Measurements from ENCODE around the gene UBAP2.
"Not testable (repeated sequence)": the region's sequence is repeated elsewhere in the genome, so short reads cannot be mapped to it uniquely, and the experiment has no call there.

The UBAP2 gene

DNA sequence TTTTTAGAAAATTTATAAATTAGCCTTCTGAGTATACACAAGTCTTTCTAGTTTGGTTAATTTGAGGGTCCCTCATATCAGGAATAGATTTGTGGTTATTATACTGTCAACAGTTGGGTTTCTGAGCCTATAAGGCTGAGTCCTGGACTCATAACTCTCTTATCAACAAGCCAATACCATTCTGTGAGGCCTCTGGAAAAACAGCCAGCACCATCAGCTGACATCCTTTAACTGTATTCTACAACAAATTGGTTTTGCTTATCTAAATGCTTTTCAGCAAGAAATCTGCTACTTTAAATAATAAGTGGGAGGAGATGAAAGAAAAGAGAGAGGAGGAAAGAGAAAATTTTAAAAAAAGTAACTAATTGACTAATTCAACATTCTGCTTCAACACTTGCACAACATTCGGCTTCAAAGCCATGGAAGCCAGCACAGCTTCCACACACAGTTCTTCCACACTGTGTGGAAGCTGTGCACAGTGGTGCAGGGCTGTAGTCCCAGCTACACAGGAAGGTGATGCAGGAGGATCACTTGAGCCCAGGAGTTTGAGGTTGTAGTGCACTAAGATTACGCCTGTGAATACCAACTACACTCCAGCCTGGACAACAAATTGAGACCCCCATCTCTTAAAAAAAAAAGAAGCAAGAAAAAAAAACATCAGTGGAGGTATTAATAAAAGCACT is 84.5 kb downstream of the UBAP2 start:
- no peak for DNase-seq

DNA sequence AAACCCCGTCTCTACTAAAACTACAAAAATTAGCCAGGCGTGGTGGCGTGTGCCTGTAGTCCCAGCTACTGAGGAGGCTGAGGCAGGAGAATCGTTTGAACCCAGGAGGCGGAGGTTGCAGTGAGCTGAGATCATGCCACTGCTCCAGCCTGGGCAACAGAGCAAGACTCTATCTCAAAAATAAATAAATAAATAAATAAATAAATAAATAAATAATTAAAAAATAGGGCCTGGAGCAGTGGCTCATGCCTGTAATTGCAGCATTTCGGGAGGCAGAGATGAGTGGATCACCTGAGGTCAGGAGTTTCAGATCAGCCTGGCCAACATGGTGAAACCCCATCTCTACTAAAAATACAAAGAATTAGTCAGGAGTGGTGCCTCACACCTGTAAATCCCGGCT is 86.2 kb downstream of the UBAP2 start:
- not testable (repeated sequence) for DNase-seq

DNA sequence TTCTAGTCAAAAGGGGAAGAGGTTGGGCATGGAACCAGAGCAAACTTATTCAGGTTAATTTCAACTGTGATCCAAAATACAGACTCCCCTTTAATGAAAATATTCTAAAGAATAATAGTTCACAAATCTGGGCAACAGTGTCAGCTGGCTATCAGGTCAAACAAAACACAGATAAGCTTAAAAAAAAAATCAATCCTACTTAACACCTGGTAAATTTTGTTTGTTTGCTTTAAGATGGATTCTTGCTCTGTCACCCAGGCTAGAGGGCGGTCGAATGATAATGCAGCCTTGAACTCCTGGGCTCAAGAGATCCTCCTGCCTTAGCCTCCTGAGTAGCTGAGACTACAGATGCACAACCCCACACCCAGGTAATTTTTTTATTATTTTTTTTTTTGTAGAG is 89.0 kb downstream of the UBAP2 start:
- DNase-seq, result no peak

DNA sequence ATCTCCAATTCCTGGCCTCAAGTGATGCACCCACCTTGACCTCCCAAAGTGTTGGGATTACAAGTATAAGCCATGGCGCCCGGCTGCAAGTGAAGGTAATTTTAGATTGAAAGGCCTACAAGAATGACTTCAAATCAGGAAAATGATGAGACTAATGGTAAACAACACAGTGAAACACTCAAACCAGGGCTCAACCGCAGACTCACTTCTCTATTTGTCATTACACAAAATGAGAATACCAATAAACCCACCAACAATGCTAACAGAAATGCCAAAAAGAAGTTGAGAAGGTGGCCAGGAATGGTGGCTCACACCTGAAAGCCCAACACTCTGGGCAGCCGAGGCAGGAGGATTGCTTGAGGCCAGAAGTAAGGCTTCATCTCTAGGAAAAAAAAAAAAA is 92.1 kb downstream of the UBAP2 start:
- no peak for DNase-seq

DNA sequence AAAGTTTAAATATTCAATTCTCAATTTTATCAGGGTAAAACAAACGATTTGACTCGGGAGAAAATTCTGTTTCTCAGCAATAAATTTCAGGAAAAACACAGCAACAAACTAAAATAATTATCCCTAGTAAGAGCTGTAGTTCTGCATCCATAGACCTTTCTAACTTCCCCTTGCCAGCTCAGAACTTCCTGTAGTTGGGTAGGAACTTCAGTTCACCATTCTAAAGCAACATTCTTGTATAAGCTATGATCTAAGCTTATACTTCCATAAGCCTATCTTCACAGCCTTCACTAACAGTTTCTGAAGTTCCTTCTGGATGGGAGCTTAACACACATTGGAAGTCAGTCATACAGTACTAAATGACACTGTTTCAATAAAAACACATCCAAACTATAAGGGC is 96.6 kb downstream of the UBAP2 start:
- DNase-seq, result no peak

DNA sequence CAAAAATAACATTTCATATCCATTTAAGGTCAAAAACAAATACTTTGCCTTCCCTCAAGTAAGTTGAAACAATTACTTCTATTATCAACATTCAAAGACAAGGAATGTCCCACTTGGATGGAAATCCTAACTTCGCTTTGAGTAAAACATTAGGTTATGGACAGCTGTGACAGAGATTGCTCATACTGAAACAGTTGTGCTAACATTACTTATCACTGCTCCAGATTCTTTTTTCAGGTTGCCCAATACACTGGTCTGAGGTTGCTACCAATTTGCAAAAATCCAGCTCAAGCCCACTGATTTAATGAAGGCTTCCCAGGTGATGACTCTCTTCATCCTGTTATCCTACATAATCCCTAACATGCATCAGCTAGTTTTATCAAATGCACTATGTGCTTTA is 98.3 kb downstream of the UBAP2 start:
- DNase-seq, result no peak

DNA sequence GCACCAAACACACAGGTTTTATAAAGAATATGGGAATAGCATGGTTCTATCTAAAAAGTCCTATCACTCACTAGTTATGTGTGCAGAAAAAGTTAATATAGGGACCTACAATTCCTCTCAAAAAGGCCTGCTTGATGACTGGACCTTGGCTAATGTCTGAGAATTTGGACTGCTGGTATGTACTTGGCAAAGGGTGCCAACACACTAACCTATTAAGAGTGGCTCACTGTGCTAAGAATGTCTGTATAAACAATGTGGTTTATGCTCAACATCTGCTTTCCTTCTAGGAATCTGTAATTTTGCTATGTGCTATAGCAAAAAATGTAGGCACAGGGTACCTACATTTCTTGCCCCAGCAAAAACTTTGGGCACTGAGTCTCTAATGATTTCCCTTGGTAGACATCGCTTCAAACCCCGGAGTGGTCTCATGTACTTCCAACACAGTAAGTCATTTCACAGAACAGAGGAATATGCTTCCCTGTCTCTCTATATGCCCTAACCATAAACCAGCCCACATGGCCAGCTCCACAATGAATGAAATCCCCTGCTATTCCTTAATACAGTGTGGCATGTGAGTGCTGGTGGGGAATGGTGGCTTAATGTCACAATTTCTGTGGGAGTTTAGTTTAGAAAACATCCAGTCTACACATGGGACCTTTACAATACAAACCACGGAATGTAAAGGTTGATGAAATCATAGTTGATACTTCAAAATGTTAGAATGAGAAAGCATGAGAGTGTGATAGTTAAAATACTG is 101.7 kb downstream of the UBAP2 start:
- DNase-seq, result no peak

DNA sequence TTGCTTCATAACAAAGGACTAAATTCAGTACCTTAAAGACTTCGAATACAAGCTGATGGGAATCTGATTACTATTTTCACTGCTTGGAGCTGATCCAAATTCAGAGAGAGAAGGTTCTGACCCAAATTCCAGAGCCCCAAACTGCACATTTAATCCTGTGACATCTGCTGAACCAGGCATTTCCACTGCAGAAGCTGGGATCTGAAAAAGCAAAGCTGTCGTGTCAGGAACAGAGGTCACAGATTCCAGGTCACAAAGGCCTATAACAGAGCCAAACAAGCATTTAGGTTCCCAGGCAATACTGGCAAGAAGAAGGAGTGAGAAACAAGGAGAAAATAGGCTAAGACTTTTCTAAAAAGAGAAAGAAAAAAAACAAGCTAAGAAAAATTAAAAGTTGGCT is 105.3 kb downstream of the UBAP2 start:
- no peak for DNase-seq

DNA sequence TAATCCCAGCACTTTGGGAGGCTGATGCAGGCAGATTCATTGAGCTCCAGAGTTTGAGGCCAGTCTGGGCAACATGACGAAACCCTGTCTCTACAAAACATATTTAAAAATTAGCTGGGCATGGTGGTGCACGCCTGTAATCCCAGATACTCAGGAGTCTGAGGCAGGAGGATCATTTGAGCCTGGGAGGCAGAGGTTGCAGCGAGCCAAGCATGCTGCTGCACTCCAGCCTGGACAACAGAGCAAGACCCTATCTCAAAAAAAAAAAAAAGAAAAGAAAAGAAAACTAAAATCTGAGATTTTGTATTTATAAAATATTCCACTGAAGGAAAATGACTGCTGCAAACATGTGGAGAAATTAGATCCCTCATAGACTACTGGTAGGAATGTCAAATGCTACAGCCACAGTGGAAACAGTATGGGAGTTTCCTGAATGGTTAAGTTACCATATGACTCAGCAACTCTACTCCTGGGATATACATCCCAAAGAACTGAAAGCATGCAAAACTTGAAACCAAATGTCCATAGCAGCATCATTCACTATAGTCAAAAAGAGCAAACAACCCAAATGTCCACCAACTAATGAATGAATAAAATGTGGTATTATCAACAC is 106.1 kb downstream of the UBAP2 start:
- no peak for DNase-seq

DNA sequence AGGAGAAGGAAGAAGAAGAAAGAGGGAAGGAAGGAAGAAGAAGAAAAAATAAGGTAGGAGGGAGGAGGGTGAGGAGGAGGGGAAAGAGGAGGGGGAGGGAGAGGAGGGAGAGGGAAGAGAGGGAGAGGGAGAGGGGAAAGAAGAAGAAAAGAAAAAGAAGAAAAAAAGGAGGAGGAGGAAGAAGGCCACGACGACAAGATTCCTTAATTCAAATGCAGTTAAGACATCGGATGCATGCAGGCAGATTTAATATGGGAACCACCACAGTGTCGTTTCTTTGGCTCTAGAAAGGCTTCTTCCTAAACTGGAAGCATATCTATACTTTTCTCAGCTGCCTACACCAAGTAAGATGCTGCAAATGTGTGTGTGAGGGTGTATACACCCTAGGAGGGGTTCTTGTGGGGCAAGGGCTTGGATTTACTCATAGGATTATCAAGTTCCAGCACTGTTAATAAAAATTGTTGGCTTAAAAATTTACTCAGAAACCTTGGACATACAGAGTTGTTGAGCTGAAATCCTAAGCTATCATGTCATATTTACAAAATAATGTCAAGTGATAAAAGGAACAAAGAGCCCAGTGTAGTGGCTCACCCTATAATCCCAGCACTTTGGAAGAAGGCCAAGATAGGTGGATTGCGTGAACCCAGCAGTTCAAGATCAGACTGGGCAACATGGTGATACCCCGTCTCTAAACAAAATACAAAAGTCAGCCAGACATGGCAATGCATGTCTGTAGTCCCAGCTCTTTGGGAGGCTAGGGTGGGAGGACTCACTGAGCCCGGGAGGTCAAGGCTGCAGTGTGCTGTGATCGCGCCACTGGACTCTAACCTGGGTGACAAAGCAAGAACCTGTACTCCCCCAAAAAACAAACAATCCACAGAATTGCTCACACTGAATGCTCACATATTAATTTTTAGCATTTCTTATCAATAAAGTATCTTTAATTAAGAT is 108.5 kb downstream of the UBAP2 start:
- no peak for DNase-seq

DNA sequence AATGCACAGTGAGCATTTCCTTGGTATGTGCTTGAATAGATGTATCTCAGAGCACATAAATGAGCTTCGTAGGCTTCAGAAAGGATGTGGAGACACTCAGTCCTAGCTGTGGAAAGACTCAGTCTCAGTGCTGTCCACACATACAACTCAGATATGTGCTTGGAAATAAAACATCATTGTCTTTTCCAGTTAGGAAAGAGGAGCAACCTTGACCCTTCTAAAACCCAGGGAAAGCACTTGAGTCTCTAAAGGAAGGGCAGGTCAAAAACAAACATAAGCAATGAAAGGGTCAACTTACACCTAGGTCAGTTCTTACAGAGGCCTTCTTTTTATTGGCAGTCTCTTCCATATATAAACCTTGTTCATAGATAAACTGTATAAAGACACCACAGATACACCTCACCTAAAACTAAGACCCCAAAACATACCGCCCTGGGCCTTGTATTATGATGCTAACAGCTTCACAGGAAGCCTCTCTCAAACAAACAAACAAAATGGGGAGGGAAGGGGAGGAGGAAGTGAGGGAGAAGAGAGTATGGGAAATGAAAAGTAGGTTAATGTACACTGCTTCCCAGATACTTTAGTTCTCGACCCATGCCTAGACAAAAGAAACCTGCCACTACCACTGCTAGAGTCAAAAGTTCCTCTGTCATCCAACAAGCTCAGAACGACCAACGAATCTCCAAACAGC is 114.4 kb downstream of the UBAP2 start:
- no peak for DNase-seq

DNA sequence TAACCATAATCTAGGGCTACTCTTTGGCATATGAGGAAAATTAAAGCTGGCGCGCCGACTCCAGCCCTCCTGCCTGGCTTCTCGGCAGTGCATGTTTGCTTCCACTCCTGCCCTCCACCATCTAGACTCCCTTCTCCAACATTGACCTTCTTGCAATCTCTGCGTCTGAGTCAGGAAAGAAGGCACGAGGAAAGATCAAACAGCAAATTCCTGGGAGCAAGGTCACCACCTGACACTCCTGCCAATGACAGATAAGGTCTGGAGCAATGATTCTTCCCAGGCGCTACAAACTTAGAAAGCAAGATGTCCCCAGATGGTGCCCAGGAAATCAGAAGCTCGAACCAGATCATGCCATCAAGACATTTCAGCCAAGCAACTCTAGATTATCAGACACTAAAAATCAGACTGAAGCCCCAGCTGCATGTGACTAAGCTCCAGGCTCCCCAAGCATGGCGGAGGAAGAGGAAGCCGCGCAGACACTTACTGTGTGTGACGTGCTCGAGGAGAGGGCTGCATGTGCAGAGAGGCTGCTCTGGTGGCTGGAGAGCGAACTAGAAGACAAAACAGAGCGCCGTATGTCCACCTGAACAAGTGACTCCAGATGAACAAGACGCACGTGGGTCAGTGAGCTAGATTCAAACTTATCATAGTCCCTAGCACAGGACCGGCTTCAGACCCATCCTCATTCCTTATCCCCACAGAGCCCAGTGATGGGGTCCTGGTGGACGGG is 116.4 kb downstream of the UBAP2 start:
- no peak for DNase-seq

DNA sequence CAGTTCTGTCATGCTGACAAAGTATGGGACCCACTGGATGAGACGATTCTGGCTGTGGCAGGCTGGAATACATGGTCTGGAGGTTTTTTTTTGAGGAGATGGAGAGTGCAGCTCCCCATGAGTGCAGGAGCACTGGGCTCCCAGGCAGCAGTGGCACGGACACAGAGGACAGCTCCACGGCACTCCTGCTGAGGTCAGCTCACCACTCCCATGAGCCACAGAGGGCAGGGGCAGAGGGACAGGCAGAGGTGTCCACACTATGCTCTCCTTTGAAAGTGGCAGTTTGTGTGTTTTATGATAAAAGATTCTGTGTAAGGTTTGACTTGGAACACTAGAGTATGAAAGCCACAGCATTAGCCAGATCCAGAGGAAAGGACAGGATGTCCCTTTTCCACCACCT is 117.4 kb downstream of the UBAP2 start:
- DNase-seq, result no peak

DNA sequence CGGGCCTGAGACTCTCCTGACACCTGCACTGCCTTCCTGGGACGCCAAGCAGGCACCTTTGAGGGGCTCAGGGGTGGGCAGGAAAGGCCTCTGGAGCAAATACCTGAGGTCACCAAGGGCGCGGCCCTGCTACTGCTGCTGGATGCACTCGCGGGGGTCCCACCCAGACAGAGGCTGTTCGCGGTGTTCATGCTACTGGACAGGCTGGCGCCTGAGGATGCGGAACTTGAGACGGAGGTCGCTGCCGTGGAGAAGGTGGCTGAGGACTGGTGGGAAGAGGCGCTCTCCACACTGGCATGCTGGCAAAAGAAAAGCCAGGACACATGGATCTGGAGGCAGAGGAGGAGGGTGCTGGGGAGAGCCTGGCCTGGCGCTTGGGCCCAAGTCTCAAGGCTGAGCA is 121.0 kb downstream of the UBAP2 start:
- no peak for DNase-seq

DNA sequence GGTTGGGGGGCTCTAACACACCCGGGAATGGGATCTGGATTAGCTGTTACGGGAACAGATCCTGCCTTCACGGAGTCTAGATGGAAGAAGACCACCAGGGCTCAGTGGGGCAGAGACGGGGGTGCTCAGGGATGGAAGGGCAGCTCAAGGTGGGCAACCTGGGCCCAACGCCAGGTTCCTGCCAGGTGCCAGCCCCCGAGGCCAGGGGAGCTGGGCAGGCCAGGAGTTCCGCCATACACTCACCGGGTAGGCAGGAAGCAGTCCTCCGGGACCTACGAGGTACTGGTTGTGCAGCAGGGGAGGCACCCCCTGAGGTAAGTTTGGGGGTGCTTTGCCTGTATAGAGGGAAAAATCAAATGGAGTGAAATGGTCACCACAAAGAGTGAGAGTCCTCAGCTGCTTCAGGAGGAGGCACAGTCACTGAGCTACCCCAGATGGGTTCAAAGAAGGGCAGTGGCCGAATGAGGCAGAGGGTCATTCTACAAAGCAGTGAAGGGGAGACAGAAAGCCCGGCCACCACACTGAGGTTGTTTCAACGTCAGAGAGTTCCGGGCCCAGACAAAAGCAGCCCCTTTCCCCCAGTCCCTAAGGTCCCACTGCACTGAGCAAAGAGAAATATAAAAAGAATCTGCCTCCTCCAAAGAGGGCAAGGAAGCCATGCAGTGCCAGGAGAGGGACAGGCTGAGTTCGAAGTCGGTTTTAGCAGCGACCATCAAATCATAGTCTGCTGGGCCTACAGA is 121.8 kb downstream of the UBAP2 start:
- no peak for DNase-seq

DNA sequence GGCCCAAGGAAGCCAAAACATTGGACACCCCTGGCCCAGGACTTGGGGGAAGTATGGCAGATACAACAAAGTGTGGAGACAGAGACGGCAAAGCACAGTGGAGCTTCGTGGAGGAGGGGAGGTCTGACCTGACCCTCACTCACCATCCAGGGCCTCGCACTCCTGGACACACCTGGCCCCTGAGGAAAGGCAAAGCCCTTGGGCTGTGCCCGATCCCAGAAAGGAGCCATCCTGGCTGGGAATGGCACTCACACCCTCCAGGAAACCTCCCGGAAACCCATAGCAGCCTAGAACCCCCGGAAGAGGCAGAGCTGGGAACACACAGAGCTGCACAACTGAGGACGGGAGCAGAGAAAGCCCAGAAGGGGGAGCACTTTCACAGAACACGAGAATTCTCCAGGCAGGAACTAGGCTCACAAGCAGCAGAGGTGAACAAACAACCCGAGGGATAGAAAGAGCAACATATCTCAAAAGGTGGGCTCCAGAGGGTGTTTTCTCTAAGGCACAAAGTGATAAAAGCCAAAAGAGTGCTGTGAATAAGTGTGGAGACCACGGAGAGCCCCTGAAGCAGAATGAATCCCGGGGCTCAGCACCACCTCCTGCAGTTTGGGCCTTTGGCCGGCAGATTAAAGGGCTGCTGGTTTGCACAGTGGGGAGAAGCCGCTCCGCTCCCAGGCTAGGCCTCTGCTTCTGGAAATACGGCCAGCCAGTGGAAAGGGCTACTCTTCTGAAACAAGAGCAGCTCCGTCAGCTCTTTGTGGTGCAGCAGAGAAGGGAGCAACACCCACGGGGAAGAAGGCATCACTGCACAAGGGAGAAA is 123.5 kb downstream of the UBAP2 start:
- DNase-seq, result no peak

DNA sequence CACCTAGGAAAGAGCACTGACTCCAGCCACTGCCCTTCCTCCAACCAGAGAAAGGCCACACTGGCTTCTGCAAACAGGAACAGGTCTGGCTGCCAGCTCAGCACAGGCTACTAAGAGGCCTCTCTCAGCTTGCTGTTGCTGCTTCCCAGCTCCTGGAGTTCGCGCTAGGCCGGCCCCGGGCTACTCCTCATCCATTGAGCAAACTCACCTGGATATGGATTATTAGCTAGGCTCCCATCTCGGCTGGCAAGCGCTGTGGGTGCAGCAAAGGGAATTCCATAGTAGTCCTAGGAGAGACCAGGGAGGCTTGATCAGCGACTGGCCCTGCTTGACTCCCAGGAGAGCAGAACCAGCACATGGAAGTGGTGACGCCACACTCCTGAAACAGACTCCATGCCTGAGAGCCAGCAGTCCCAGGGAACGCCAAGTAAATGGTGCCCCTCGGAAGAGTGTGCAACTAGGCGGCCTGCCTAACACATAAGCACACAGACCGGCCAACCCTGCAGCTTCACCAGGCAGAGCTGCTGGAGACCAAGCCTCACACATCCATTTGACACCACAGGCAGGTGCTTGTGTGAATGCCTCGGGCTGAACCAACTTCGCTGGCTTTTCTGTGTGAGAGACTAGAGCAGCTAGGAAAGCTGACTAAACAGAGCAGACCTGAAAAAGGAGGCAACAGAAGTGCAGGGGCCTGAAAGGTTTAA is 124.5 kb downstream of the UBAP2 start:
- no peak for DNase-seq

DNA sequence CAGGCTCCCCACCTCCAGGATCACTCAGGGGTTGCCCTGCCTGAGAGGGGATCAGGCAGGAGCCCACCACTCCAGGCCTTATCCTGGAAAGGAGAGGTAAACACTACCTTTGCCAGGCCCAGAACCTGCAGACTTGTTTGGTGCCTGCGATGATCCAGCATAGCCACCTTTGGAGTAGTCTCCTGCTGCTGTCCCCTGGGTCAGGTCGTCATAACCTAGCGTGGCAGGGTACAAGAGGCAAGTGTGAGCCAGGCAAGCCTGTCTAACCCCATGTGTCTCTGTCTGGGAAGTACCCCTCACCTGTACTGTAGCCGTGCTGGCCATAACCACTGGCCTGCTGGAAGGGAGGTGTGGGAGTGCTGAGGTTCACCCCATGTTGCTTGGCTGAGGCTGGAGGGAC is 125.6 kb downstream of the UBAP2 start:
- DNase-seq, result no peak
